Effector memory CD8-positive, alpha-beta T cell (primary cell): Measurements from ENCODE around the gene AP3D1.

Experiments used
- ATAC-seq: fragments of 150-1000 bp; cut with Tn5 transposase; replicated peaks from 2 replicates; pipeline ENCODE4 v1.10.0; 2021; ENCODE audit warnings: mild to moderate bottlenecking, moderate library complexity
- DNase-seq, 3 experiments: peaks; one replicate each; pipeline ENCODE4 v3.0.0; 2021
- H3K27ac Mint-ChIP-seq, 2 donors: one replicate each; pipeline ENCODE4 v1.8.0; 2022; ENCODE audit warnings: mild to moderate bottlenecking in 2 of 2, mixed read lengths in 2 of 2, moderate library complexity in 2 of 2
- H3K27me3 Mint-ChIP-seq, 2 donors: one replicate each; pipeline ENCODE4 v1.8.0; 2022; ENCODE audit warnings: mixed read lengths in 2 of 2
- H3K36me3 Mint-ChIP-seq: one replicate; pipeline ENCODE4 v1.8.0; 2022; ENCODE audit warnings: mild to moderate bottlenecking, moderate library complexity, mixed read lengths; ENCODE audit not compliant: insufficient read depth
- H3K4me1 Mint-ChIP-seq, 2 donors: one replicate each; pipeline ENCODE4 v1.8.0; 2022; ENCODE audit warnings: low read depth in 2 of 2, mixed read lengths in 2 of 2
- H3K4me3 Mint-ChIP-seq, 2 donors: one replicate each; pipeline ENCODE4 v1.8.0; 2022; ENCODE audit warnings: mild to moderate bottlenecking in 2 of 2, mixed read lengths in 2 of 2, moderate library complexity in 2 of 2
- H3K9me3 Mint-ChIP-seq, 2 donors: one replicate each; pipeline ENCODE4 v1.8.0; 2022; ENCODE audit warnings: mixed read lengths in 2 of 2

Gene AP3D1

GRCh38 chr19:2190848-2191455 lies 39.6 kb upstream of the AP3D1 start:
- no peak for ATAC-seq
- H3K36me3 Mint-ChIP-seq: peaks cover 42% of the 10 kb centered on the region
- no peaks in the 10 kb centered on the region for H3K27me3 Mint-ChIP-seq
- DNase-seq: no peak
- no peak overlapping the region for H3K4me3 Mint-ChIP-seq
- peaks cover 5 to 7% of the 10 kb centered on the region in 2 donors for H3K4me1 Mint-ChIP-seq
- H3K9me3 Mint-ChIP-seq: no peaks in the 10 kb centered on the region
- H3K27ac Mint-ChIP-seq: peak overlapping the region in 1 of 2 donors; percentile 51

GRCh38 chr19:2189880-2190279 lies 38.5 kb upstream of the AP3D1 start:
- Mint-ChIP-seq H3K4me3 (no peak overlapping the region), H3K36me3 (peaks cover 43% of the 10 kb centered on the region), H3K9me3 (no peaks in the 10 kb centered on the region), H3K27me3 (no peaks in the 10 kb centered on the region), H3K27ac (no peak overlapping the region), H3K4me1 (peaks cover 5 to 9% of the 10 kb centered on the region in 2 donors)
- ATAC-seq (no peak), DNase-seq (no peak)

GRCh38 chr19:2188708-2189385 lies 37.5 kb upstream of the AP3D1 start:
- no peak for DNase-seq
- no peak overlapping the region for H3K4me3 Mint-ChIP-seq
- H3K27me3 Mint-ChIP-seq: no peaks in the 10 kb centered on the region
- no peak for ATAC-seq
- H3K4me1 Mint-ChIP-seq: peaks cover 8 to 15% of the 10 kb centered on the region in 2 donors
- peak overlapping the region in 1 of 2 donors; percentile 8 for H3K27ac Mint-ChIP-seq
- no peaks in the 10 kb centered on the region for H3K9me3 Mint-ChIP-seq
- peaks cover 48% of the 10 kb centered on the region for H3K36me3 Mint-ChIP-seq

GRCh38 chr19:2187159-2187558 lies 35.8 kb upstream of the AP3D1 start:
- Mint-ChIP-seq H3K27ac (peak overlapping the region; percentile 22 to 46), H3K27me3 (no peaks in the 10 kb centered on the region), H3K4me1 (peaks cover 12 to 19% of the 10 kb centered on the region in 2 donors), H3K36me3 (peaks cover 42% of the 10 kb centered on the region), H3K4me3 (no peak overlapping the region), H3K9me3 (no peaks in the 10 kb centered on the region)
- DNase-seq: no peak
- no peak for ATAC-seq

DNA sequence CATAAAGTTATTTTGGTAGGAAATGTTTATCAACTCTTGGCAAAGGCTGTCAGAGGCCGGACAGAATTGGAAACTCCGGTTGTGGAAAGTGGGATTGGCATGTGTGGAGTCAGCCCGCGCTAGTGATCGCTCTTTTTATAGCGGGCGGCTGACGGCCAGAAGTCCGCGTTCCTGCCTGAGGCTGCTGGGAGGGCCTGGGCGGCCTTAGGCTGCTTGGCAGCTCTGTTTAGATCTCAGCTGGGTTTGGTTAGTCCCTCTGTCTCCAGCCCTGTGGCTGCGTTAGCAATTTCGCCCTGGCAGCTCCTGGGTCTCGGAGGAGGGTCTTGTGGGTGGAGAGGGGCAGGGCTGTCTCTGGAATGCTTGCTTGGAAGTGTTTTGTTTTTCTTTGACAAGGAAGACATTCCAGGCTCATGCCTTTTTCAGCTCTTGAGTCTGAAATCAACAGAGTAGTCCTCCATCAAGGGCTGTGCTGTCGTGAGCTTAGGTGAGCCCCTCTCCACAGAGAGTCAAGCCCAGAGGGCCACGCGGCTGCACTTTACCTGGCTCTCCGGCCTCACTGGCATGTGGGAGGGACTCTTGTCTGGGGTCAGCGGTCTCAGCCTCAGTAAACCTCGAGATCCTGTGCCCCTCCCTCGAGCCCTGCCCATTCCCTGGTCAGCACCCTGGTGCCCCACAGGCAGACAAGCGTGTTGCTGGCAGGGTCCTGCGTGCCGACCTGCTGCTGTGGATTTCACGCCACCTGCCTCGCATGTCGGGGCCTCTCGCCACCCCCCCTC lies 34.9 kb upstream of the AP3D1 start:
- H3K36me3 Mint-ChIP-seq: peaks cover 46% of the 10 kb centered on the region
- DNase-seq (no peak), ATAC-seq (no peak)

DNA sequence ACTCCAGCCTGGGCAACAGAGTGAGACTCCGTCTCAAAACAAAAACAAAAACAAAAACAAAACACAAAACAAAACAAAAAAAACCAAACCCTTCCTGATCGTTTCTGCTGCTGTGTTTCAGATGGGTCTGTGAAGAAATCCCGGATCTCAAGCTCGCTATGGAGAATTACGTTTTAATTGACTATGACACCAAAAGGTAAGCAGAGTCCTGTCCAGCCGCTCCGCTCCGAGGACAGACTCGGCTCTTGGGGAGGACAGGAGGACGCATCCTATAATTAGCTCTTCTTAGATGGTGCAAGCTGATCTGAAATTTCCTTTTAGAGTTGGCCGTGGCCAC lies 34.3 kb upstream of the AP3D1 start:
- peaks cover 12 to 24% of the 10 kb centered on the region in 2 donors for H3K4me1 Mint-ChIP-seq
- H3K36me3 Mint-ChIP-seq: peaks cover 43% of the 10 kb centered on the region
- no peak overlapping the region for H3K4me3 Mint-ChIP-seq
- H3K27ac Mint-ChIP-seq: peak overlapping the region in 1 of 2 donors; percentile 77
- no peaks in the 10 kb centered on the region for H3K27me3 Mint-ChIP-seq
- no peaks in the 10 kb centered on the region for H3K9me3 Mint-ChIP-seq
- DNase-seq (no peak), ATAC-seq (no peak)

More for the DNA sequence above, 34.9 kb upstream of the AP3D1 start:
- H3K4me1 Mint-ChIP-seq: peaks cover 12 to 20% of the 10 kb centered on the region in 2 donors
- peak overlapping the region in 1 of 2 donors; percentile 77 for H3K27ac Mint-ChIP-seq
- no peaks in the 10 kb centered on the region for H3K27me3 Mint-ChIP-seq
- H3K9me3 Mint-ChIP-seq: no peaks in the 10 kb centered on the region
- H3K4me3 Mint-ChIP-seq: no peak overlapping the region

DNA sequence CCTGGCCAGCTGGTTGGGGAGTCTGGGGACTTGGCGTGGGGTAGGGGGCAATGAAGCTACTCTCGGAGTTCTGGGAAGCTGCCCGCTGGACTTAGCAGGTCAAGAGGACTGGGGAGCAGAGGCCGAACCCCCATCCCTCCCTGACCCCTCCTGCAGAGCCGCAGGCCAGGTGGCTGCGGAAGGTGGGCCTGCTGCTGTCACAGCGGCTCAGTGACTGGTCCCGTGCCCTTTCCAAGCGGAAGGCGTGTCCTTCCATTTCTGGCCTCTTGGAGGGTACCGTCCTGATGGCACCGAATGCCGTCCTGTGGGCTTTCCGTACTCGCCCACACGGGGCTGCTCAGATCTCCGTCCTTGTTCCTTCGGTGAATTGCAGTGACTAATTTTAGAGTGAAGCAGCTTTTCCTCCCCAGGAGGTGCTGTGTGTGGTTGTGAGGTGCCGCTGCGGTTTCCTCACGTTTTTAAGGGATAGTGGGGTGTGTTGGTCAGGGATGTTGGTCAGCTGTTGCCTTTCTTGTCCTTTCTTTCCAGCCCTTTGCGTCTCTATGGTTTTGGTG lies 33.1 kb upstream of the AP3D1 start:
- Mint-ChIP-seq H3K36me3 (peaks cover 45% of the 10 kb centered on the region), H3K27me3 (no peaks in the 10 kb centered on the region), H3K4me1 (peaks cover 17 to 30% of the 10 kb centered on the region in 2 donors), H3K27ac (peak overlapping the region in 1 of 2 donors; percentile 46), H3K4me3 (no peak overlapping the region), H3K9me3 (no peaks in the 10 kb centered on the region)
- ATAC-seq (no peak), DNase-seq (no peak)

GRCh38 chr19:2181633-2181997 lies 30.2 kb upstream of the AP3D1 start:
- no peak overlapping the region for H3K4me3 Mint-ChIP-seq
- H3K4me1 Mint-ChIP-seq: peaks cover 24 to 27% of the 10 kb centered on the region in 2 donors
- no peaks in the 10 kb centered on the region for H3K9me3 Mint-ChIP-seq
- no peaks in the 10 kb centered on the region for H3K27me3 Mint-ChIP-seq
- ATAC-seq (no peak), DNase-seq (no peak)
- peak overlapping the region in 1 of 2 donors; percentile 35 for H3K27ac Mint-ChIP-seq
- H3K36me3 Mint-ChIP-seq: peaks cover 26% of the 10 kb centered on the region

- peaks cover 23% of the 10 kb centered on the region for H3K36me3 Mint-ChIP-seq
These were observed 29.7 kb upstream of the AP3D1 start for GRCh38 chr19:2180881-2181632.

DNA sequence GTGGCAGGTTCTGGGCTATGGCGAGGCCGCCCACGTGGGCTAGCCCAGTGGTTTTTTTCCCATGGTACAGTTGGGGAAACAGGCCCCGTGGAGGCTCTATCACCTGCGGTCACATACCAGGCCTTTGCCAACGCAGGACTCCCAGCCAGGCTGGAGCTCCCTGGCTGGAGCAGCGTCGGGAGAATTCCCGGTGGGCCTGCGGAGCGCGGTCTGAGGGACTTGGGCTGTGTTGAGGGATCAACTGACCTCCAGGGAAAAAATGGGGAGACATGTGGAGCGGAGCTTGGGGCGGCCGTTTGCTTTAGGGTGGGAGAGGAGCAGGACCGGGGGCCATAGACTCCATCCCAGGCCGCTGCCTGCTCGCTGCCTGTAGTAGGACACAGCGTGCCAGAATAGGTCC lies 28.7 kb upstream of the AP3D1 start:
- Mint-ChIP-seq H3K4me1 (peaks cover 28 to 30% of the 10 kb centered on the region in 2 donors), H3K27ac (peak overlapping the region; percentile 65 to 71)

More at GRCh38 chr19:2180881-2181632, 29.7 kb upstream of the AP3D1 start:
- no peak for DNase-seq
- H3K4me3 Mint-ChIP-seq: no peak overlapping the region
- H3K4me1 Mint-ChIP-seq: peaks cover 26 to 28% of the 10 kb centered on the region in 2 donors
- ATAC-seq: no peak
- H3K27ac Mint-ChIP-seq: no peak overlapping the region
- H3K27me3 Mint-ChIP-seq: no peaks in the 10 kb centered on the region
- H3K9me3 Mint-ChIP-seq: no peaks in the 10 kb centered on the region

DNA sequence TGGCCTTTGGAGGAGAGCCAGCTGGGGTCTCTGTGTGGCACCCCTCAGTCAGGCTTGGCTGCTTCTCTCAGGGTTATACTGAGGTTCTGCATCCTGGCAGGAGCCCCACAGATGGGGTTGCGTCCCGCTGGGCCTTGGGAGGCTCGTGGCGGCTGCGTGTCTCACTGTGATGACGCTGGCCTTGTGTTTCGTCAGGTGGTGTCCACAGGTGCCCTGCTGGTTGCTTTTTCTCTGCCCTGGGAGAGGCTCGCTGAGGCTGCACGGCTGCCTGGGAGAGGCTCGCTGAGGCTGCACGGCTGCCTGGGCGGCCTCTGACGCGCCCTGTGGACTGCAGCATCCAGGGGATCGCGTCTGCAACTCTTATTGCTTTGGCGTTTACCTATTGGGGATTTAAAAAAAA lies 27.7 kb upstream of the AP3D1 start:
- ATAC-seq (no peak), DNase-seq (no peak)
- Mint-ChIP-seq H3K4me1 (peaks cover 27 to 30% of the 10 kb centered on the region in 2 donors), H3K27me3 (no peaks in the 10 kb centered on the region), H3K27ac (peak overlapping the region; percentile 65 to 71), H3K4me3 (no peak overlapping the region), H3K36me3 (peaks cover 15% of the 10 kb centered on the region), H3K9me3 (no peaks in the 10 kb centered on the region)

More for the DNA sequence above, 28.7 kb upstream of the AP3D1 start:
- Mint-ChIP-seq H3K9me3 (no peaks in the 10 kb centered on the region), H3K4me3 (no peak overlapping the region), H3K27me3 (no peaks in the 10 kb centered on the region), H3K36me3 (peaks cover 16% of the 10 kb centered on the region)
- ATAC-seq (no peak), DNase-seq (no peak)

DNA sequence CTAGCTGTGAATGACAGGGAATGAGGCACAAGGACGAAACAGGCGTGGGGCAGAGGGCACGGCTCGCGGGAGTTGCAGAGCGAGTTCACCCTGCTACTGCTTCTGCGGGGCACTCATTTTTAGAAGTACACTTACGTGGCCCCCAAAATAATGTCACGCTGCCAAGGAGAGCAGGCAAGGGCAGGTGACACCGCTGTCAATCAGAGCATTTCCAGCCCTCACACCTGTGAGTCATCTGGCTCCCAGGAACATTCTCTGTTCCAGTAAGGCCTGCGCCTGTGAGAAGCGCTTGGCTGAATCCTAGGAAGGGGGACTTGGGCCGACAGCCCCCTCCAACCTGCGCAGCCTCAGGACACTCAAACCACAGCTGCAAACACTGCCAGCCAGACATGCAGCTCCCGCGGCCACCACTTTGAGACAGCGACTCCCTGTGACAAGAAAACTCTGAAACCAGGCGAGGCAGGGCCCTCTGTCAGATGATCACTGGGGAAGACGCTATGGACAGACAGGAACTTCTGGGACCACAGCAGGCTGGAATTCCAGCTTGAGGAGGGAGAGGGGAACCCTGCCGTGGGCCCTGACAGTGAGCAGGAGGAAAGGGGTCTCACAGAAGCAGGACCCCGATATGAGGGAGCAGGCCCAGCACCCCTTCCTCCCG lies 25.1 kb upstream of the AP3D1 start:
- ATAC-seq: no peak
- Mint-ChIP-seq H3K9me3 (no peaks in the 10 kb centered on the region), H3K27ac (peak overlapping the region; percentile 54 to 63), H3K27me3 (no peaks in the 10 kb centered on the region), H3K36me3 (peaks cover 20% of the 10 kb centered on the region), H3K4me3 (no peak overlapping the region), H3K4me1 (peaks cover 30 to 33% of the 10 kb centered on the region in 2 donors)
- no peak for DNase-seq
